ENCODE measurements around the gene EHBP1L1. TPM values are rescaled to one million over a fixed set of nuclear protein-coding genes. Genes with fewer than 3 reads are reported as not detected.

EHBP1L1 gene
- polyA plus RNA-seq, 1 donor from 2014 or later: 18.3 TPM

DNA sequence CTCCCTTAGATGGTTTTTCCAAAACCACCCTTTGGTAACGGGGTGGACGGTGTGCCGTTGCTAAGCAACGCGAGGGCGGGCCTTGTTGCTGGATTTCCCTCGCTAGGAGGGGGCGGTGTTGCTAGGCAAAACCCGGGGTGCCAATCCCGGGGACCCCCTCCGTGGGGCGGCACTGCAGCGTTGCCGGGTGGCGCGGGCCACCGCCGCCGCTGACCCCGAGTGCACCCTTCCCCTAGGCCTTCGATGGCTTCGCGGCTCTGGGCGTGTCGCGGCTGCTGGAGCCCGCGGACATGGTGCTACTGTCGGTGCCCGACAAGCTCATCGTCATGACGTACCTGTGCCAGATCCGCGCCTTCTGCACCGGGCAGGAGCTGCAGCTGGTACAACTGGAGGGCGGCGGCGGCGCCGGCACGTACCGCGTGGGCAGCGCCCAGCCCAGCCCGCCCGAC is 8.9 kb downstream of the EHBP1L1 start:
- Histone ChIP-seq H3K4me2 (ENCODE audit: low read length) (no peak overlapping the region), H2AFZ (ENCODE audit: low read depth, low read length) (no peak overlapping the region), H4K20me1 (ENCODE audit: insufficient read depth) (no peaks in the 10 kb centered on the region), H3F3A (ENCODE audit: insufficient read depth, low read length, poor library complexity, severe bottlenecking) (no peaks in the 10 kb centered on the region), H3K27ac (ENCODE audit: low read length) (no peak overlapping the region), H3K36me3 (ENCODE audit: insufficient read depth, low read length) (no peaks in the 10 kb centered on the region), H3K27me3 (ENCODE audit: insufficient read depth, low read depth, low read length) (peaks cover 21% of the 10 kb centered on the region), H3K9me2 (ENCODE audit: insufficient read depth, low read length) (no peaks in the 10 kb centered on the region), H3K4me3 (ENCODE audit: low read length) (no peak overlapping the region), H3K79me2 (replicated peaks; ENCODE audit: insufficient read depth, low read length) (no peaks in the 10 kb centered on the region), H3K9me3 (ENCODE audit: low read length) (no peaks in the 10 kb centered on the region), H3K9ac (ENCODE audit: low read length) (no peak overlapping the region)
- TF ChIP-seq TAF1 (IDR thresholded peaks at IDR 0.05; ENCODE audit: low read depth): no peak
- TF ChIP-seq SMC3 (conservative IDR thresholded peaks at IDR 0.05; ENCODE audit: poor library complexity): no peak
- TF ChIP-seq MXI1 (conservative IDR thresholded peaks at IDR 0.05; ENCODE audit: poor library complexity, severe bottlenecking): no peak
- TF ChIP-seq REST (IDR thresholded peaks at IDR 0.05; ENCODE audit: borderline replicate concordance): no peak
- TF ChIP-seq, protein P1, sequence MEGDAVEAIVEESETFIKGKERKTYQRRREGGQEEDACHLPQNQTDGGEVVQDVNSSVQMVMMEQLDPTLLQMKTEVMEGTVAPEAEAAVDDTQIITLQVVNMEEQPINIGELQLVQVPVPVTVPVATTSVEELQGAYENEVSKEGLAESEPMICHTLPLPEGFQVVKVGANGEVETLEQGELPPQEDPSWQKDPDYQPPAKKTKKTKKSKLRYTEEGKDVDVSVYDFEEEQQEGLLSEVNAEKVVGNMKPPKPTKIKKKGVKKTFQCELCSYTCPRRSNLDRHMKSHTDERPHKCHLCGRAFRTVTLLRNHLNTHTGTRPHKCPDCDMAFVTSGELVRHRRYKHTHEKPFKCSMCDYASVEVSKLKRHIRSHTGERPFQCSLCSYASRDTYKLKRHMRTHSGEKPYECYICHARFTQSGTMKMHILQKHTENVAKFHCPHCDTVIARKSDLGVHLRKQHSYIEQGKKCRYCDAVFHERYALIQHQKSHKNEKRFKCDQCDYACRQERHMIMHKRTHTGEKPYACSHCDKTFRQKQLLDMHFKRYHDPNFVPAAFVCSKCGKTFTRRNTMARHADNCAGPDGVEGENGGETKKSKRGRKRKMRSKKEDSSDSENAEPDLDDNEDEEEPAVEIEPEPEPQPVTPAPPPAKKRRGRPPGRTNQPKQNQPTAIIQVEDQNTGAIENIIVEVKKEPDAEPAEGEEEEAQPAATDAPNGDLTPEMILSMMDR (IDR thresholded peaks at IDR 0.05; ENCODE audit: poor library complexity, severe bottlenecking): no peak
- TF ChIP-seq EP300 (conservative IDR thresholded peaks at IDR 0.05; ENCODE audit: poor library complexity, severe bottlenecking): no peak
- TF ChIP-seq EZH2 (IDR thresholded peaks at IDR 0.05; ENCODE audit: borderline replicate concordance, insufficient read depth, low read length, poor library complexity, severe bottlenecking): no peak
- no peak for TF ChIP-seq POLR2AphosphoS5 (IDR thresholded peaks at IDR 0.05)
- TF ChIP-seq RAD21 (conservative IDR thresholded peaks at IDR 0.05): no peak

GRCh38 chr11:65585396-65586246 is 9.8 kb downstream of the EHBP1L1 start:
- Histone ChIP-seq H4K20me1 (ENCODE audit: insufficient read depth) (no peaks in the 10 kb centered on the region), H3K9me2 (ENCODE audit: insufficient read depth, low read length) (no peaks in the 10 kb centered on the region), H3K4me2 (ENCODE audit: low read length) (no peak overlapping the region), H3K27me3 (ENCODE audit: insufficient read depth, low read depth, low read length) (peaks cover 21% of the 10 kb centered on the region), H3K4me3 (ENCODE audit: low read length) (no peak overlapping the region), H3K36me3 (ENCODE audit: insufficient read depth, low read length) (no peaks in the 10 kb centered on the region), H3K27ac (ENCODE audit: low read length) (no peak overlapping the region), H2AFZ (ENCODE audit: low read depth, low read length) (no peak overlapping the region), H3K9me3 (ENCODE audit: low read length) (no peaks in the 10 kb centered on the region), H3F3A (ENCODE audit: insufficient read depth, low read length, poor library complexity, severe bottlenecking) (no peaks in the 10 kb centered on the region), H3K9ac (ENCODE audit: low read length) (no peak overlapping the region), H3K79me2 (replicated peaks; ENCODE audit: insufficient read depth, low read length) (no peaks in the 10 kb centered on the region)
- no peak for TF ChIP-seq POLR2AphosphoS5 (IDR thresholded peaks at IDR 0.05)
- no peak for TF ChIP-seq EP300 (conservative IDR thresholded peaks at IDR 0.05; ENCODE audit: poor library complexity, severe bottlenecking)
- no peak for TF ChIP-seq RAD21 (conservative IDR thresholded peaks at IDR 0.05)
- no peak for TF ChIP-seq REST (IDR thresholded peaks at IDR 0.05; ENCODE audit: borderline replicate concordance)
- no peak for TF ChIP-seq EZH2 (IDR thresholded peaks at IDR 0.05; ENCODE audit: borderline replicate concordance, insufficient read depth, low read length, poor library complexity, severe bottlenecking)
- TF ChIP-seq, protein P1 (IDR thresholded peaks at IDR 0.05; ENCODE audit: poor library complexity, severe bottlenecking): no peak
- TF ChIP-seq SMC3 (conservative IDR thresholded peaks at IDR 0.05; ENCODE audit: poor library complexity): no peak
- no peak for TF ChIP-seq MXI1 (conservative IDR thresholded peaks at IDR 0.05; ENCODE audit: poor library complexity, severe bottlenecking)
- no peak for TF ChIP-seq TAF1 (IDR thresholded peaks at IDR 0.05; ENCODE audit: low read depth)

Measured in neural cell (in vitro differentiated cells).